ENCODE data around the gene DGKH.

The DGKH gene

GRCh38 chr13:42041684-42042035 lies 6.8 kb upstream of the DGKH start:
- Histone ChIP-seq H3K9me3 (ENCODE audit: insufficient read depth, low read depth, low read length) (no peaks in the 10 kb centered on the region), H3K9me2 (replicated peaks; ENCODE audit: low read depth, low read length) (no peaks in the 10 kb centered on the region), H3K79me2 (ENCODE audit: insufficient read depth, low read length) (peaks cover 29% of the 10 kb centered on the region), H3K4me2 (ENCODE audit: low read depth, low read length, poor library complexity, severe bottlenecking) (peak overlapping the region; percentile 94), H3K9ac (ENCODE audit: low read depth, low read length, poor library complexity, severe bottlenecking) (peak overlapping the region; percentile 80), H4K20me1 (ENCODE audit: insufficient read depth, low read length, poor library complexity, severe bottlenecking) (peaks cover 13% of the 10 kb centered on the region), H3K27me3 (ENCODE audit: insufficient read depth, low read length, poor library complexity, severe bottlenecking) (no peaks in the 10 kb centered on the region), H3K4me1 (ENCODE audit: insufficient read depth, low read length, poor library complexity, severe bottlenecking) (peaks cover 24% of the 10 kb centered on the region), H3K36me3 (ENCODE audit: insufficient read depth, low read length) (no peaks in the 10 kb centered on the region), H3F3A (ENCODE audit: low read depth) (peaks cover 3% of the 10 kb centered on the region; the same call in 1 of the 2 replicates), H3K4me3 (ENCODE audit: low read length, poor library complexity, severe bottlenecking) (peak overlapping the region; percentile 85), H2AFZ (ENCODE audit: low read length) (peak overlapping the region; percentile 82)
- TF ChIP-seq EZH2phosphoT487 (IDR thresholded peaks at IDR 0.05; ENCODE audit: borderline replicate concordance) (no peak), CTCF (conservative IDR thresholded peaks at IDR 0.05; ENCODE audit: low read length) (peak; percentile 59)

- no peak overlapping the region for H2AFZ ChIP-seq (ENCODE audit: low read length)
- no peaks in the 10 kb centered on the region for H3K9me2 ChIP-seq (replicated peaks; ENCODE audit: low read depth, low read length)
- H3K79me2 ChIP-seq (ENCODE audit: insufficient read depth, low read length) = peaks cover 42% of the 10 kb centered on the region
- peak overlapping the region; percentile 94 for H3K4me2 ChIP-seq (ENCODE audit: low read depth, low read length, poor library complexity, severe bottlenecking)
- H3K27me3 ChIP-seq (ENCODE audit: insufficient read depth, low read length, poor library complexity, severe bottlenecking) = no peaks in the 10 kb centered on the region
- H3K36me3 ChIP-seq (ENCODE audit: insufficient read depth, low read length) = no peaks in the 10 kb centered on the region
- H3K9ac ChIP-seq (ENCODE audit: low read depth, low read length, poor library complexity, severe bottlenecking) = no peak overlapping the region
- peak overlapping the region; percentile 11 for H3K4me3 ChIP-seq (ENCODE audit: low read length, poor library complexity, severe bottlenecking)
- H3K9me3 ChIP-seq (ENCODE audit: insufficient read depth, low read depth, low read length) = no peaks in the 10 kb centered on the region
- peaks cover 29% of the 10 kb centered on the region for H3K4me1 ChIP-seq (ENCODE audit: insufficient read depth, low read length, poor library complexity, severe bottlenecking)
- TF ChIP-seq EZH2phosphoT487 (IDR thresholded peaks at IDR 0.05; ENCODE audit: borderline replicate concordance) (no peak), CTCF (conservative IDR thresholded peaks at IDR 0.05; ENCODE audit: low read length) (no peak)
- peaks cover 3% of the 10 kb centered on the region; the same call in 1 of the 2 replicates for H3F3A ChIP-seq (ENCODE audit: low read depth)
- H4K20me1 ChIP-seq (ENCODE audit: insufficient read depth, low read length, poor library complexity, severe bottlenecking) = peaks cover 13% of the 10 kb centered on the region
Observed at GRCh38 chr13:42043676-42044075, 4.8 kb upstream of the DGKH start.

GRCh38 chr13:42046448-42046847 lies 2.0 kb upstream of the DGKH start:
- TF ChIP-seq EZH2phosphoT487 (IDR thresholded peaks at IDR 0.05; ENCODE audit: borderline replicate concordance) (no peak), CTCF (conservative IDR thresholded peaks at IDR 0.05; ENCODE audit: low read length) (no peak)
- H4K20me1 ChIP-seq (ENCODE audit: insufficient read depth, low read length, poor library complexity, severe bottlenecking) = peaks cover 11% of the 10 kb centered on the region
- H3K4me1 ChIP-seq (ENCODE audit: insufficient read depth, low read length, poor library complexity, severe bottlenecking) = peaks cover 18% of the 10 kb centered on the region
- no peaks in the 10 kb centered on the region for H3K9me3 ChIP-seq (ENCODE audit: insufficient read depth, low read depth, low read length)
- H3K4me2 ChIP-seq (ENCODE audit: low read depth, low read length, poor library complexity, severe bottlenecking) = peak overlapping the region; percentile 1
- H3F3A ChIP-seq (ENCODE audit: low read depth) = peaks cover 3% of the 10 kb centered on the region; the same call in 1 of the 2 replicates
- no peak overlapping the region for H3K9ac ChIP-seq (ENCODE audit: low read depth, low read length, poor library complexity, severe bottlenecking)
- no peak overlapping the region for H2AFZ ChIP-seq (ENCODE audit: low read length)
- no peaks in the 10 kb centered on the region for H3K36me3 ChIP-seq (ENCODE audit: insufficient read depth, low read length)
- no peak overlapping the region for H3K4me3 ChIP-seq (ENCODE audit: low read length, poor library complexity, severe bottlenecking)
- H3K27me3 ChIP-seq (ENCODE audit: insufficient read depth, low read length, poor library complexity, severe bottlenecking) = no peaks in the 10 kb centered on the region
- H3K9me2 ChIP-seq (replicated peaks; ENCODE audit: low read depth, low read length) = no peaks in the 10 kb centered on the region
- H3K79me2 ChIP-seq (ENCODE audit: insufficient read depth, low read length) = peaks cover 42% of the 10 kb centered on the region
